Osteocyte (in vitro differentiated cells): ENCODE results near the gene CTNNA2. TPM values are rescaled to one million over a fixed set of nuclear protein-coding genes. Genes with fewer than 3 reads are reported as not detected.

Experiments used
- DNase-seq: peaks from one replicate; pipeline ENCODE4 v3.0.0; 2021; ENCODE audit warnings: mixed read lengths; ENCODE audit not compliant: unreplicated experiment; ENCODE audit errors: extremely low spot score
- H3K27ac Mint-ChIP-seq: one replicate; pipeline ENCODE4 v1.8.0; 2021; ENCODE audit warnings: mild to moderate bottlenecking, mixed read lengths; ENCODE audit not compliant: unreplicated experiment
- H3K27me3 Mint-ChIP-seq: one replicate; pipeline ENCODE4 v1.8.0; 2021; ENCODE audit warnings: mixed read lengths; ENCODE audit not compliant: unreplicated experiment
- H3K36me3 Mint-ChIP-seq: one replicate; pipeline ENCODE4 v1.8.0; 2021; ENCODE audit warnings: mixed read lengths; ENCODE audit not compliant: unreplicated experiment
- H3K4me1 Mint-ChIP-seq: one replicate; pipeline ENCODE4 v1.8.0; 2021; ENCODE audit warnings: mixed read lengths; ENCODE audit not compliant: unreplicated experiment
- H3K4me3 Mint-ChIP-seq: one replicate; pipeline ENCODE4 v1.8.0; 2021; ENCODE audit warnings: mild to moderate bottlenecking, moderate library complexity, mixed read lengths; ENCODE audit not compliant: unreplicated experiment
- H3K9me3 Mint-ChIP-seq: one replicate; pipeline ENCODE4 v1.8.0; 2021; ENCODE audit warnings: mixed read lengths; ENCODE audit not compliant: unreplicated experiment
- CTCF ChIP-seq: fragments of 200-600 bp; sonication (generic); IDR thresholded peaks from 2 replicates; pipeline ENCODE4 v1.5.0; 2021; ENCODE audit warnings: antibody characterized with exemption, mild to moderate bottlenecking, moderate library complexity
- total RNA-seq: library from RNA; stranded (reverse); gene quantifications from 2 replicates; pipeline ENCODE4 v1.2.1, GENCODE V29; 2021

Gene CTNNA2
- total RNA-seq, 1 donor from 2014 or later, result not detected

DNA sequence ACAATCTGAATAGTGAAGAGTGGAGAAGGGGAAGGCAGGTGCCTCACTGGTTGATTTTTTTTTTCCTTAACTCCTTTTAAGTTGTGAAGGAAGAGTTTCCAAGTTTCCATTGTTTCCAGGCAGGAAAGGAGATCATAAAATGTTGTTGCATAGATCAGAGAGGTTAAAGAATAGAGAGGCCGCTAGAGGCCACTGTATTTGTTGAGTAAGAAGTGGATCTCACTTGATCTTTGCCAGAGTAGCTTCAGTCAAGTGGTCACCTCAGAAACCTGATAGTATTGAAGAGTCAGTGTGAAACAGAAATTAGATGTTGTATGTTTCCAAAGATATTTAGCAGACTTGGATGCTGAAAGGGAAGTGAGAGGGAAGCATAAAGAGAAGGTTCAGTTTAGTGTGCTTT is 17.6 kb downstream of the CTNNA2 start:
- H3K4me3 Mint-ChIP-seq, result no peak overlapping the region
- no peaks in the 10 kb centered on the region for H3K4me1 Mint-ChIP-seq
- DNase-seq, result no peak
- TF ChIP-seq CTCF, result no peak
- H3K27me3 Mint-ChIP-seq, result no peaks in the 10 kb centered on the region
- H3K9me3 Mint-ChIP-seq, result no peaks in the 10 kb centered on the region
- H3K27ac Mint-ChIP-seq, result no peak overlapping the region
- H3K36me3 Mint-ChIP-seq, result no peaks in the 10 kb centered on the region

- H3K4me1 Mint-ChIP-seq, result no peaks in the 10 kb centered on the region
- peaks cover 48% of the 10 kb centered on the region for H3K9me3 Mint-ChIP-seq
- no peak overlapping the region for H3K27ac Mint-ChIP-seq
- TF ChIP-seq CTCF, result no peak
- no peaks in the 10 kb centered on the region for H3K27me3 Mint-ChIP-seq
- no peaks in the 10 kb centered on the region for H3K36me3 Mint-ChIP-seq
- no peak overlapping the region for H3K4me3 Mint-ChIP-seq
- DNase-seq, result no peak
Observed at GRCh38 chr2:79547568-79547967, 34.7 kb downstream of the CTNNA2 start.

DNA sequence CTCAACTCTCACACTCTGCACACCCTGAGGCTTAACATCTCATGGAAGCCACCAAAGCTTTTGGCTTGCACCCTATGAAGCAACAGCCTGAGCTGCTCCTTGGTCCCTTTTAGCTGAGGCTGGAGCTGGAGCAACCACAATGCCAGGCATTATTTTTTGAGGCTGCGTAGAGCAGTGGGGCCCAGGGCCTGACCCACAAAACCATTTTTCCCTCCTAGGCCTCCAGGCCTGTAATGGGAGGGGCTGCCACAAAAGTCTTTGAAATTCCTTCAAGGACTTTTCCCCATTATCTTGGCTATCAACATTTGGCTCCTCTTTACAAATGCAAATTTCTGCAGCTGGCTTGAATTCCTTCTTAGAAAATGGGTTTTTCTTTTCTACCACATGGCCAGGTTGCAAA is 39.8 kb downstream of the CTNNA2 start:
- H3K36me3 Mint-ChIP-seq, result no peaks in the 10 kb centered on the region
- no peaks in the 10 kb centered on the region for H3K4me1 Mint-ChIP-seq
- no peak overlapping the region for H3K4me3 Mint-ChIP-seq
- no peak for TF ChIP-seq CTCF
- no peak overlapping the region for H3K27ac Mint-ChIP-seq
- no peak for DNase-seq
- H3K9me3 Mint-ChIP-seq, result peaks cover 62% of the 10 kb centered on the region
- no peaks in the 10 kb centered on the region for H3K27me3 Mint-ChIP-seq

DNA sequence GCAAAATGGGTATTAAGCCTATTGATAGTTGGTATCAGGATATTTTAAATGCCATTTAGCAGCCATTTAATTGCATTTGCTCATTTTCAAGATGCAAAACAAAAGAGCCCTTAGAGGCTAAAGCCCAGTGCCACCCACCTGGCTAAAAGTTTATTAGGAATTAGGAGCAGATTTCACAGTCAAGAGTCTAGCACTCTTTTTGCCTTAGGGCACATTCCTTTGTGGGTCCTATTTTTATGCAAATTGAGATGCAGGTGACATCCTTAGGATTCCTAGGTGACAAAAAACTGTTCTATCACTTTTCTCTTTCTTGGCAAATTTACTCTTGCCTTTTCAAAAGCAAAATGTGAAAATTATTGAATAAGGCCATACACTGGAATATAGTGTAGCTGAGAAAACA is 42.0 kb downstream of the CTNNA2 start:
- Mint-ChIP-seq H3K27ac (no peak overlapping the region), H3K9me3 (peaks cover 55% of the 10 kb centered on the region), H3K4me3 (no peak overlapping the region), H3K27me3 (no peaks in the 10 kb centered on the region), H3K4me1 (no peaks in the 10 kb centered on the region), H3K36me3 (no peaks in the 10 kb centered on the region)
- TF ChIP-seq CTCF, result no peak
- no peak for DNase-seq

DNA sequence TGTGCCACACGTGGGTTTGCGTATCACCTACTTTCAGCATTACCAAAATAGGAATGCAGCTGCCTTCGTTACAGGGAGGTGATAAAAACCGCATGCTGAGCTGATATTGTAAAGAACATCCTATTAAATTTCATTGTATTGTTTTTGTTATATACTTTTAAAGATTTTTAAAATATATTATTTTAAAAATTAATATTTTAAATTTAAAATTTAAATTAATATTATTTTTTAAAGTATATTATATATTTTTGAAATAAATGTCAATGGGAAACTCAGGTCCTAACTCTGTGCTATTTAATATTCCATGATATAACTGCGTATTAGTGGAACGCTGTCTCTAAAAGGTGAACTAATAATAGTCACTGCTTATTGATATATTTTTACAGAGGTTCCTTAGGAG is 51.2 kb downstream of the CTNNA2 start:
- H3K9me3 Mint-ChIP-seq, result peaks cover 16% of the 10 kb centered on the region
- no peak for DNase-seq
- no peak overlapping the region for H3K4me3 Mint-ChIP-seq
- TF ChIP-seq CTCF, result no peak
- no peaks in the 10 kb centered on the region for H3K36me3 Mint-ChIP-seq
- H3K27ac Mint-ChIP-seq, result no peak overlapping the region
- no peaks in the 10 kb centered on the region for H3K27me3 Mint-ChIP-seq
- no peaks in the 10 kb centered on the region for H3K4me1 Mint-ChIP-seq
